Inferior parietal cortex (tissue), 1 donor: Measurements from ENCODE around the gene CA5B.
"Not testable (repeated sequence)": the region's sequence is repeated elsewhere in the genome, so short reads cannot be mapped to it uniquely, and the experiment has no call there.

Experiments used
- DNase-seq: peaks from one replicate; pipeline ENCODE4 v3.0.0-alpha.2; 2016; ENCODE audit errors: extremely low spot score

The CA5B gene

DNA sequence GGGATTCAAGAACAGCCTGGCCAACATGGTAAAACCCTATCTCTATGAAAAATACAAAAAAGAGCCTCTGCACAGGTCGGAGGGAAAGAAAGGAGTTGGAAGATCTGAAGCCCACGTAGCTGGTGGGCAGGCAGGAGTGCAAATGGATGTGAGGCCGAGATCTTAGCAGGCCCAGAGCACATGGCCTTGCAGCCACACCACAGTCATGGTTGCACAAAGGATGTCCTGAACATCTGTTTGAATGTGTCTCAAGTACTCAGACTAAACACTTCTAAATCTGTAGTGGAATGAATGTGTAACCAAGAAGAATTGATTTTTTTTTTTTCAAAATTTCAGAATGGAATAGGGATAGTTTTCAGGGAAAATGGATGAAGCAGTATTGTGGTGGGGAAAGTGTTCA lies 10.8 kb downstream of the CA5B start:
- no peak for DNase-seq

DNA sequence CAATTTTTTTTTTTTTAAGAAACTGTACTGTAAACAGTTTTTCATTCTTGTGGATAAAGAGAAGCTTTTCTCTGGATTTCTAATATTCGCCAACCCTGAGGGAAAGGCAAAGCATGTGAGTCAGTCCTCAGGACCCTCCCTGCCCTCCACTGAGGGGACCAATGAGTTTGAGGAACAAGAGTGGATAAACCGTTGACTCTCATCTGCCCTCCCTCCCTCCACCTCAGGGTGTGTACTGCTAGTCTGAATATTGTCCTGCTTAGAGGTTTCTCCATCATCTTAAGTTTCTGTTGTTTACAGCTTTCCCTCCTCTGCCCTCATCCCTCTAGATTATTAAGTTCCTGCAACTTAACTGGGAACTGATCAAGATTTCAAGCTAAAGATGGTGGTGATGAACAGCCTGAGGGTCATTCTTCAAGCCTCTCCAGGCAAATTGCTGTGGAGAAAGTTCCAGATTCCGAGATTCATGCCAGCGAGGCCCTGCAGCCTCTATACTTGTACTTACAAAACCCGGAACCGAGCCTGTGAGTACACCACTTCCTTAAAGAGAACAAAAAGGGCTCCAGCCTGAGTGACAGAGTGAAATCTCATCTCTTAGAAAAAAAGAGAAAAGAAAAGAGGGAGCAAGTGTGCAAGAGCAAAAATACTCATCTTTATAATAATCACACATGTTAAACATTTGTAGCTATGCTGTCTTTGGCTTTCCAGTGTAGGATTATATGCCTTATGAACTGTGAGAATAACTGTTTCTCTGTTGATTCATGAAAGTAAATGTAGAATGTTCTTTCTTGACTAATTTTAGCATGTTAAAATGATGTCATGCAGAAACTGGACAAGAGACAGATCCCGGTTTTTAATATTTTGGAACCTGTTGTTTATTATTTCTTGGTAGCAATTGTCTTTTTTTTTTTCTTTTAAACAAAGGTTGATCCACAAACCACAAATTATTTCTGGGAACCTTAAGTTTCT lies 11.9 kb downstream of the CA5B start:
- no peak for DNase-seq

DNA sequence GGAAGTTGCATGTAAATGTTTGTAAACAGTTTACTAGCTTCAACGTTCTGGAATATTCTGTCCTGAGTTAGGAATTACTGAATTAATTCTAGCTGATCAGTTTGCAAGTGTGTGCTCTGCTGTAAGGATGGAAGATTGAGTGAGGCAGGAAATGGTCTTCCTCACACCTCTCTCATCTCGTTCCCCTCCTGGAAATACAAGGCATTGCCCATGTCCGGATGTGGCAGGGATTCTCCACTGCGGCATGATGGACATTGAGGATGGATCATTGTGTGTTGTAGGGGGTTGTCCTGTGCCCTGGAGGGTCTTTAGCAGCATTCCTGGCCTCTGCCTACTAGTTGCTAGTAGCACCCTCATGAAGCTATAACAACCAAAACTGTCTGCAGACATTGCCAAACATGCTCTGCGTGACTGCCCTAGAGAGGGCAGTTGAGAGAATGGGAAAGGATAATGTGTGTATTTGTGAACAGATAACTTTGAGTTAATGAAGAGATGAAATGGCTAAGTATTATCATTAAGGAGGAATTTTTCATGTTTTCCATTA lies 12.6 kb downstream of the CA5B start:
- no peak for DNase-seq

DNA sequence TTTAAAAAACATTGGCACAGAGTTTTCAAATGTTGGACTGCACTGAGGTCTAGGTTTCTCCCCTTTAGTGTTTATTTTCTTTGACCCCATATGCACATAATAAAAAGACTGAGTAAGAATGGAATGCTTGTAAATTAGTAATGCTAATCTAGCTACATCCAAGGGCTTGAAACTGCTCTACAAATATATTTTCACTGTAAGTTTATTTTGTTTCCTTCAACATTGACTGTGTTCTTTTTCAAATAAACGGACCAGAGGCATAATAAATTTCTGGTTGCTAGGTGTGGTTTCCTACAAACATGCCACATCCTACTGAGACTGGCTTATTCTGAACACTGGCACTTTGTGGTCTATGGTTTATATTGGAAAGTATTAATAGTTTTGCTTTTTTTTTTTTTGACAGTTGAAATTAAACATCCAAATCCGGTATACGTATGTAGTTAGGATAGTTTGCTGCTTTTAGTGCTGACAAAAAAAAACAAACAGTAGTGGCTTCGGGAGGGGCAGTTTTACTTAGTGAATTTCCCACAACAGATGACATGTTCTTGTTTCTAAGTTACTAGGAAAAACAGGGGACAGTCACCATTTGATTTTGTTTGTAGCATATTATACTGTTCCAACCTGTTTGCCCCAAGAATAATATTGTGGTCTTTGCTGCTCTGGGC lies 13.2 kb downstream of the CA5B start:
- no peak for DNase-seq

DNA sequence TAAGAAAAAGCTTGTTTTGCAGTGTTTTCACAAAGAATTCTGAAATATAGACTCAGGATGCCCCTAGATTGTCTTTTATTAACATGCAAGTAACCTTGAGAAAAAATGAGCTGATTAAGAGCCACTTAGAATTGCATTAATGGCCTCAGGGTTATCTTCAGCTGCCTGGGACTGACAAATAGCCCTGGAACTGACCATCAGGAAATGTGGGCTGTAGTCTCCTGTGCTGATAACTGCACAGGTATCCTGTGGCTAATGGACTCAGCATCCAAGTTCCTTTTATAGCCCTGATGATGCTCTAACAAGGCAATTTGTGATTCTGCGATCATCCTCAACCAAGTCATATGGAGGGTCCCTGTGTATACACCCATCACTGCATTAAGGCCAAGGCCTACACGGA lies 17.0 kb downstream of the CA5B start:
- no peak for DNase-seq

DNA sequence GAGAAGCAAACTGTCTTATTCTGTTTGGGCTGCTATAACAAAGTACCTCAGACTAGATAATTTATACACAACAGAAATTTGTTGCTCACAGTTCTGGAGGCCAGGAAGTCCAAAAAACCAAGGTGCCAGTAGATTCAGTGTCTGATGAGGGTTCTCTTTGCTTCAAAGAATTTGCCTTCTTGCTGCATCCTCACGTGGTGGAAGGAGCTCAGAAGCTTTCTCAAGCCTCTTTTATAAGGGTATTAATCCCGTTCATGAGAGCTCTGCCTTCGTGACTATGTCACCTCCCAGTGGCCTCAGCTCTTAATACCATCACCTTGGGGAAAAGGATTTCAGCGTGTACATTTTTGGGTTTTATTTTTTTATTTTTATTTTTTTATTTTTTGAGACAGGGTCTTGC lies 20.1 kb downstream of the CA5B start:
- DNase-seq: no peak

DNA sequence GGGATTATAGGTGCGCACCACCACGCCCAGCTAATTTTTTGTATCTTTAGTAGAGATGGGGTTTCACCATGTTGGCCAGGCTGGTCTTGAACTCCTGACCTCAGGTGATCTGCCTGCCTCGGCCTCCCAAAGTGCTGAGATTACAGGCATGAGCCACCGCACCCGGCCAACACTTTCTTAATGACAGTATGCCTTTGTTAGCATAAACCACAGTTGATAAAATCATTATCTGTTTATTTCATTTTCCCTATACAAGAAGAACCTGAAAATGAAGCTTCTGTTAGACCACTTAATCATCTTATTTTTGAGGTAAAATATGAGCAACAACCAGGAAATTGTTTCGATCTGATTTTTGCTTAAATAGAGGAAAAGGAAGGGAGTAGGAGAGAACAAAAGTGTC lies 21.8 kb downstream of the CA5B start:
- DNase-seq: not testable (repeated sequence)

DNA sequence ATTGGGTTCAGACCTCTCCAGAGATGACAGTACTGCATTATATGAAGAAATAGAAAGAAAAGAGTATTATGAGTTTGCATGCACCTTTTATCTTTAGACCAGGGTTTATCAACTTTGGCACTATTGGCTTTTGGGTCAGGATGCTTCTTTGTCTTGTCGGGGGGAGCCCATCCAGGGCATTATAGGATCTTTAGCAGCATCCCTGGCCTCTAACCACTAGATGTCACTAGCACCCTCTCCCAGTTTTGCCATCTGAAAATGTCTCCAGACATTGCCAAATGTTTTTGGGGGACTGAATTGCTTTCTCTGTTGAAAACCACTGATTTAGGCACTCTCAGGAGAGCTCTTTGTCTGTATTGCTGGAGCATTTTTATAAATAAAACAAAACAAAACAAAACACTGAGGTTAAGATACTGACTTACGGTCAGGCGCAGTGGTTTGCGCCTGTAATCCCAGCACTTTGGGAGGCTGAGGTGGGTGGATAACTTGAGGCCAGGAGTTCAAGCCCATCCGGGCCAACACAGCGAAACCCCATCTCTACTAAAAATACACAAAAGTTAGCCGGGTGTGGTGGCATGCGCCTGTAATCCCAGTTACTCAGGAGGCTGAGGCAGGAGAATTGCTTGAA lies 23.6 kb downstream of the CA5B start:
- DNase-seq: peak; percentile 54

DNA sequence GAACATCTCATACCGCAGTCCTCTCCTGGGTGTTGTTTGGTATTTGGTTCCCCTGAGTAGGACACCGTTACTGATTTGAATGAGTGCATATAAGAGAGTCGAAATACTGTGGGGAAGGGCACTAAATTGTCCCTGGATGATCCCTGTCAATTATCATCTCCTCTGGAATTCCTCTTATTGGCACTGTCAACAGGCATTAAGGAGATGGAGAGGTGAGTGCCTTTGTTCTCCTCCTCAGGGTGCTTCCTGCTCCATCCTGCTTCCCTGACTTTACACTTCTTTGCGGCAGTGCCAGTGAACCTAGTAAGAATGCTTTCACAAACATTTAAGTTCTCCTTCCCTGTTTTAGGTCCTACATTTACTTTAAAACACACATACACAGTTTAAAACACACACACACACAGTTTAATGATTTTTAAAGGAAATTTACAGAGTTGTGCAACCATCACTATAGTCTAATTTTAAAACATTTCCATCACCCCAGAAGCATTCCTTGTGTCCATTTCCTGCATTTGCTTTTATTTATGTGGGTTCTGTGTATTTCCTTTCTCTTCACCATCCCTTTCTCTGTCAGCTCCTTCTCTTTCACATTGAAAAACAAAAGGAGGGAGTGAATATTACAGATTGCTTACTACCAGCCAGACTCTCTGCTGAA lies 31.4 kb downstream of the CA5B start:
- no peak for DNase-seq

DNA sequence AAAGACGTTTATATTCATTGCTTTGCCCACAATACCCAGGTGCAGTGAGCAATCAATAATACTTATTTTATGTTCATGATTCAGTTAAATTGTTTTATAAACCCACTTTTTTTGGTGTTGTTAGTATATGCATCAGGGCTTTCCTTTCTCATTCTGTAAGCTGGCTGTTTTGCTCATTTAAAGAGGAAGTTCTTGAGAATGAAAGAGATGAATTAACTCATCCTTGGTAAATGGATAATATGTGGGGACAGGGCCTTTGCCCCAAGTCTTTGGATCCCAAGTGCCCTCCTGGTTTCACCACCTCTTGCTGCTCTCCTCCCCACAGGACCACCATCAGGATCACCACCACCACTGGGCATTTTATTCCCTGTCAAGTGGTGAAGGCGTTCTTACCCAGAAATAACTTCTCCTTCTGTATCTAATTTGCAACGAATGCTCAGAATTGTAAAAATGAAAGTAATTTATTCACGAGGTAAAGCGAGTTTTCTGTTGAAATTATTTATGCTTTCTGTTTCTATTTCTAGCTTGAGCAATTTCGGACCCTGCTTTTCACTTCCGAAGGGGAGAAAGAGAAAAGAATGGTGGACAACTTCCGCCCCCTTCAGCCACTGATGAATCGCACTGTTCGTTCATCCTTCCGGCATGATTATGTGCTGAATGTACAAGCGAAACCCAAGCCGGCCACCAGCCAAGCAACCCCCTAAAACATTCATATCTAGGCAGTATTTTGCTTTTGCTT lies 44.1 kb downstream of the CA5B start:
- DNase-seq: no peak

DNA sequence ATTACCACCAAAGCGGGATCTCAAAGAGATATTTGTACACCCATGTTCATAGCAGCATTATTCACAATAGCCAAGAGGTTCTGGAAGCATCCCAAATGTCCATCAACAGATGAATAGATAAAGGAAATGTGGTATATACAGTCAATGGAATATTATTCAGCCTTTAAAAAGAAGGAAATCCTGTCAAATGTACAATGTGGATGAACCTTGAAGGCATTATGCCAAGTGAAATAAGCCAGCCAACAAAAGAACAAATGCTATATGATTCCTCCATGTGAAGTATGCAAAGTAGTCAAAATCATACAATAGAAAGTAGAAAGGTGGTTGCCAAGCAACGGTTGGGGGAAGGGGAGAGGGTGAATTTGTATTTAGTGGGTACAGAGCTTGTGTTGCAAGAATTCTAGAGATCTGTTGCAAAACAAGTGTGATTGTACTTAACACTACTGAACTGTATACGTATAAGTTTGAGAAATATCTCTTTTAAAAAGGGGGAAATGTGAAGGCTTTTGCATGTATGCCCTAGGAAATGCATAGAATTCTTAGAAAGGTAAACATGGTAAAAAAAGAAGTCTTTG lies 47.2 kb downstream of the CA5B start:
- DNase-seq: no peak

DNA sequence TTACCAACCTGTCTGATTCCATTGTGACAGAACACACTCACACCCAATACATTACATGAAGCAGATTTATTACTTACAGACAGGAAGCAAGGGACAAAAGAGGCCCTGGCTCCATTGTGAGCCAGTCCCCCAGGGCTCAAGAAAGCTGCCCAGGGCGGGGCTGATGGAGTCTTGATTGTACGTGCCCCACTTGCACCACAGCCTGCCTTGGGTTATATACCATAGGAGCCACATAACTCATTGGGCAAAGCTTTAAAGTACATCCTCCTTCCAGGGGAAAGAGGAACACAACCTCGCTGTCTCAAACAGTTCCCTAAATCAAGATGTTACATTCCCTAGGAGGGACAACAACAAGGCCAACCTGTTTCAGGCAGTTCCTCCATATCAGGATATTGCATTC lies 48.8 kb downstream of the CA5B start:
- no peak for DNase-seq

DNA sequence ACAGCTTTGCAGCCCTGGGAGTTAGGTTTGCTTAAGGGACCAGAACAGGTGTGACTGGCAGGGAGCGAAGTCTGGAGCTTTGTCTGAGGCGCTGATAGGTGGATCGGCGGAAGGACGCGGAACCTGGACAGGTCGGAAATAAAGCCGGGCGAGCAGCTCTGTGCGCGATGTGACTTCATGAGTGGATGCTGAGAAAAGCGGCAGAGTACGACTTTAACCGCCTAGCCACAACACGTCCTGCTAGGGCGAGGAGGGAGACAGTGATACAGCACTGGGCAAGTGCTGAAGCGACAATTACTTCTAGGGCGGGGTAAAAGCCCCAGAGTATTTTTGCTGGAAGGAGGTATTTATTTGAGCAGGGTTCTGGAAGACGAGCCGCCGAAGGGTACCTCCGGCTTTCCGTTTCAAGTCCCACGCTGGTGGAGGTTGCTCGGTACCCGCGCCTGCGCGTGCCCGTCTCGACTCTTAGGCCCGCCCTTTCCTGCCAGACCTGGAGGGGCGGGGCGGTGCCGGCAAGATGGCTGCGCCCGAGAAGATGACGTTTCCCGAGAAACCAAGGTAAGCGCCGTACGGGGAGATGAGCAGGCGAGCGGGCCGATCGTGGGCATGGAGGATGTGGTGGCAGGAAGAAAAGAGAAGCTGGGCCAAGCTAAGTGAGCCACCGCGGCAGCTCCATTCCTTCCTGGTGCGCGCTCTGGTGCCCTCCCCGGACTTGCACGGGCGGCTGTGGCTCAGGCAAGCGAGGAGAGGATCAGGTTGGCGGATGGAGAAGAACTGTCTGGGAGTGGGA lies 52.1 kb downstream of the CA5B start, which contains the start of gene ZRSR2:
ZRSR2 (plus strand) TSS at position 506 of the 790 bp plus-strand sequence; CDS start at position 518, 12 bp downstream.
- DNase-seq: peak; percentile 75

DNA sequence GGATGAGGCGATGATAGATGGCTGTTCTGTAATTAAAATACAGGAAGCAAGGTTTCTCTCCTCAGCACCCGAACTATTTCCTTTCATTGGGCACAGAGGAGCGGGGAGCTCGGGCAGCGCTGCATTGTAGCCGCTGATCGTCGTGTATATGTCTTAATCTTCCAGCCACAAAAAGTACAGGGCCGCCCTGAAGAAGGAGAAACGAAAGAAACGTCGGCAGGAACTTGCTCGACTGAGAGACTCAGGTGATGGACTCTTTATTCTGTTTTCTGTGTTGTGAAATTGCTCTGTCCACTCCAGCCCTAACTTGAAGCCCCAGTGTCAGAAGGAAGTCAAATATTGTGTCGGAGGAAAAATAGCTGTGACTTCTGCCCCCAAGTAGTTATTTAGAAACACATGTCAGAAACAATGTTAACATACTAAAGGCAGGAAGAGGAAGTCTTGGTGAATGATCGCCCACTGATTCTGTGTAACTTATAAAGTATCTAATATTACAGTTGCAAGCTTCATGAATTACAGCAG lies 52.8 kb downstream of the CA5B start:
- peak; percentile 1 for DNase-seq

DNA sequence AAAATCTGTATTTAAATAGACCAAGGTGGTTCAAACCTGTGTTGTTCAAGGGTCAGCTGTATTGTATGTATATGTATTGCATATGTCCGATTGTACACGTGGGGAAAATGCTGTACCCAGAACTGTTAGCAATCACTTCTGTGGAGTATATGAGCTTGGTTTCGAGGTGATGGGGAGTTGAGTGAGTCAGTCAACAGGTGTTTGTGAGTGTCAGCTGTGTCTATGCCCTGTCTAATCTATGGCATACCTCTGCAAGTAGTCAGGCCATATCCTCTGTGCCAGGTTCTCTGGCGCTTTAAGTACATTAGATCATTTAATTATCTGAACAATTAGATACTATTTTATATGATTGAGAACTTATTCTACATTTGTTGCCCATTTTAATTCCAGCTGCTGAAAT lies 59.6 kb downstream of the CA5B start:
- DNase-seq: no peak

DNA sequence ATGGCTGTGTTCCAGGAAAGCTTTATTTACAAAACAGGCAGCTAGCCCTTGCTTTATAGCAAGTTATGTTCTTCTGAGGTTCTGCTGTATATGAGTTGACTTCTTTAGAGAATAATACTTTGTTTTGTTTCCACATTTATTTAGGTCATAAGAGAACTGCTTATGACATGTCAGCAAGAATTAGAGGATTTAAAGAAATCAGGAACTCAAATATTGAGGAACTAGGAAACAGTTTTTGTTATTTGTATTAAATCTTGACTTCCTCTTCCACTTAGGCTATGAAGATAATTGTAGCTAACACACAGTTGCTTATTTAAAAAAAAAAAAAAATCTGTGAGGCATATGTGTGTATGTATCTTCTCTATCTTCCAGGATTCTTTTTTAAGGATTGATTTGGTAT lies 66.5 kb downstream of the CA5B start:
- no peak for DNase-seq

DNA sequence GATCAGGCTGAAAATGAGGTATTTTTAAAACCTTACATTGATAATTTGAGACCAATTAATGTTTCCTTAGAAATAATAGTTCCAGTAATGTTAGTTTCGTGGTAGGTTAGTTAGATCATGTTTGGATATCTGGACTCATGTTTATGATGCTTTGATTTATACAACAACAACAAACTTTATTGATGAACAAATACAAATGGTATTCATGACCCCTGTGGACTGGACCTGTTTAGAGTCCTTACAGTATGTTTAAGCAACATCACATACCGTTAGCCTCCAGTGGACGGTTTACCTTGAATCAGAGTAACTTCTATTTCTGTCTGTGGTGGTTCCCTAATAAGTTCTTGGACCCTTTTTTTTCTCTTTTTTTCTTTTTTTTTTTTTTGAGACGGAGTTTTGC lies 70.2 kb downstream of the CA5B start:
- DNase-seq: no peak

DNA sequence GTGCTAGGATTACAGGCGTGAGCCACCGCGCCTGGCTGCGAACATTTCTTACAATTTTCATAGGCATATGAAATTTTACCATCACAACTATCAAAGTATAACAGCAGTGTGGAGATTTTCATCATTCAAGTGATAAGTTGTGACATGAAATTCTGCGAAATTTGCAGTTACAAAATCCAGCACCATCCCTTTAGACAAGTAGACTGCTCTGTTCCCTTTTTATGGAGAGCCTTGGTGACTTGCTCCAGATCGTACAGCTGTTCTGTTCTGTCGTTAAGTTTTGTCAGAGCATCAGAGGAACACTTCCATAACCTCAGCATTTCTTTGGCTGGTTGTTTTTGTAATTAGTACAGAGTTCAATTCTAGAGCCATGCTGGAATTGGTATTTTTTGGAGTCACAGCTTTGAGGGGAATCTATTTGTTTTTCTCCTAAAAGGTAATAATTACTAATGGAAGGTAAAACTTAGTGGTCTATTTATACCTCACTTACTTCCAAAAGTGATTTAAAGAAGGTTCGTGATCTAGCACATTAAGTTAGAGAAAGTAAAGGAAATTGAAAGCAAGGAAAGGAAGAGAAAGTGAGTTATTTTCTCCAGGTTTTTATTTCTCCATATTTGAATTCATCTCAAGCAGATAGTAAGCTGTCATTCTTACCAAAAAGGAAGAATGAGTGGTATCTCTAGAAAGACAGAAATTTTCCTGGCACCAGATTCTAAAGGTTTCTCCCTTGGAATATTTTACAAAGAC lies 74.3 kb downstream of the CA5B start:
- no peak for DNase-seq

DNA sequence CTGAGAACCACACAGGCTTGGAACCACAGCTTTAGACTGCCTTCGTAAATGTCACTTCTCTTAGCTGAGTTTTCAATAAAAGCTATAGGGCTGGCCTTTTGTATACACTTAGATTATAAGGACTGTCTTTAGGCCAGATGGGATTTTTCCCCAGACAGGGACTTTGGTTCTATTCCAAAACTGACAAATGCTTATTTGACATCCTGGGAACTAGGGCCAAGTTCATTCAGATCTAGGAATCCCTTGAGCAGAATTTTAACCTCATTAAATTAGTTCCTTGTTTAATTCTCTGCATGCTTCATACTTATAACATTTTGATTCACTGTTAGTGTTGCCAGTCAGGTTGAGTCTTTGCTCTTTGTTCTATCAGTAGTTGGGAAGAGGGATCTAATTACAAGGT lies 75.3 kb downstream of the CA5B start:
- no peak for DNase-seq
